ENCODE results near the gene BAIAP2L2. TPM values are rescaled to one million over a fixed set of nuclear protein-coding genes. Genes with fewer than 3 reads are reported as not detected.

The BAIAP2L2 gene
- total and polyA plus RNA-seq, 12 donors: 0.09 to 6.0 (median 0.55) TPM; not detected in 1

DNA sequence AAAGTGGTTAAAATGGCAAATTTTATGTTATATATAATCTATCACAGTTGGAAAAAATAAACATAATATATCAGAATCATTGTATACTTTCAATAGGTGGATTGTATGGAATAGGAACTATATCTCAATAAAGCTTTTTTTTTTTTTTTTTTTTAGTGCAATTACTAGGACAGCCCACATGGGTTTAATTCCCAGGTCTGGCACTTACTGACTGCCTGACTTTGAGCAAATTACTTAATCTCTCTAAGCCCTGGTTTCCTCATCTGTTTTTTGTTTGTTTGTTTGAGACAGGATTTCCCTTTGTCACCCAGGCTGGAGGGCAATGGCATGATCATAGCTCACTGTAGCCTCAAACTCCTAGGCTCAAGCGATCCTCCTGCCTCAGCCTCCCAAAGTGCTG, 26.1 kb upstream of the BAIAP2L2 start:
- no peaks in the 10 kb centered on the region for H3K9me3 ChIP-seq (replicated peaks in 1 of 3)
- DNase-seq: no peak
- WGBS, 4 donors: 95 to 100% (median 98%) methylated on average over 1 of the region's 1 CpG
- TF ChIP-seq POLR2A (IDR thresholded peaks at IDR 0.05) (no peak), CTCF (IDR thresholded peaks at IDR 0.05) (no peak)
- H3K27ac ChIP-seq: no peak overlapping the region
- H3K4me3 ChIP-seq: no peak overlapping the region
- no peaks in the 10 kb centered on the region for H3K27me3 ChIP-seq
- H3K36me3 ChIP-seq (replicated peaks in 1 of 2): peaks cover 0 to 7% of the 10 kb centered on the region in 2 donors
- no peaks in the 10 kb centered on the region for H3K4me1 ChIP-seq (replicated peaks in 1 of 2)
- intact Hi-C loops (cut with DNase I): no loop called here

- peaks cover 0 to 7% of the 10 kb centered on the region in 2 donors for H3K36me3 ChIP-seq (replicated peaks in 1 of 2)
- intact Hi-C loops (cut with DNase I): no loop called here
- 41 to 84% (median 74%) methylated on average over 1 to 4 of the region's 4 CpGs for WGBS, 4 donors
Observed at GRCh38 chr22:38135133-38135706, 24.7 kb upstream of the BAIAP2L2 start.

DNA sequence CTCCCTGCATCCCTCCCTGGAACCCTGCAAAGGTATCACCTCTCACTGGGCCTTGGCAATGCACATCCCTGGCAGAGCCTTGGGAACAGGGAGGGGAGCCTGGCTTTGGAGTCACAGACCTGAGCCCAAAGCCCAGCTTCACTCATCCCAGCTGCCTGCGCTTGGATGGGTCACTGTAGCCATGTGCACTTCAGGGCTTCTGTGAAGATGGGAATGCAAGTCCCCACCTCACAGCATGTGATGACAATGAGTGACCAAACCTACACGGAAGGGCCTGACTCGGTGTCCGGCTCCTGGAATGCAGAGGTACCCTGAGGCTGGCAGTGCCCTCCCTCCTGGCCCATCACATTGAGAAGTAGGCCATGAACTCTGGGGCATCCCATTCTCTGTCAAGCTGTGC, 22.8 kb upstream of the BAIAP2L2 start:
- intact Hi-C loops (cut with DNase I): no loop called here
- no peak for DNase-seq
- no peak overlapping the region for H3K4me3 ChIP-seq
- no peaks in the 10 kb centered on the region for H3K4me1 ChIP-seq (replicated peaks in 1 of 2)
- TF ChIP-seq POLR2A (IDR thresholded peaks at IDR 0.05): no peak
- TF ChIP-seq CTCF (IDR thresholded peaks at IDR 0.05): no peak
- no peak overlapping the region for H3K27ac ChIP-seq
- 93 to 100% methylated on average over 4 of the region's 4 CpGs; no CpG with 5 or more reads in 2 of the 4 donors for WGBS, 4 donors
- H3K36me3 ChIP-seq (replicated peaks in 1 of 2): peaks cover 0 to 7% of the 10 kb centered on the region in 2 donors
- H3K27me3 ChIP-seq: no peaks in the 10 kb centered on the region
- H3K9me3 ChIP-seq (replicated peaks in 1 of 3): no peaks in the 10 kb centered on the region

More at GRCh38 chr22:38135133-38135706, 24.7 kb upstream of the BAIAP2L2 start:
- TF ChIP-seq CTCF (IDR thresholded peaks at IDR 0.05): no peak
- TF ChIP-seq POLR2A (IDR thresholded peaks at IDR 0.05): no peak
- Histone ChIP-seq H3K27ac (no peak overlapping the region), H3K27me3 (no peaks in the 10 kb centered on the region), H3K4me1 (replicated peaks in 1 of 2) (no peaks in the 10 kb centered on the region), H3K9me3 (replicated peaks in 1 of 3) (no peaks in the 10 kb centered on the region), H3K4me3 (no peak overlapping the region)
- DNase-seq: peak in 4 of 7 donors; percentile 35 to 50 (median 44)

DNA sequence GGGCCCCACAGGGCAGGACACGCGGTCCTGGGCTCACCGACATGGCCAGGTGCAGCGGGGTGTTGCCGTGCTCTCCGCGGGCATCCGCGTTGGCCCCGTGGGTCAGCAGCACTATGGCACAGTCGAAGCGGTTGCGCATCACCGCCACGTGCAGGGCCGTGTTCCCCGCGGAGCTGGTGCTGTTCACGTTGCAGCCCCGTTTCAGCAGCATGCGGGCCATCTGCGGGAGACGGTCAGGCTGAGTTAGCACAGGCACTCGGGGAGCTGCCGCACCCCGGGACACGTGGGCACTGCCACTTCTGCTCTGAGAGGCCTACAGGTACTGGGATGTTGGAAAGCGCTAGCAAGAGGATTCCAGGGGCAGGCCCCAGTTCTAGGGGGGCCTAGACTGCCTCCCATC, 22.3 kb upstream of the BAIAP2L2 start:
- Histone ChIP-seq H3K4me1 (replicated peaks in 1 of 2) (no peaks in the 10 kb centered on the region), H3K9me3 (replicated peaks in 1 of 3) (no peaks in the 10 kb centered on the region), H3K27me3 (no peaks in the 10 kb centered on the region), H3K4me3 (no peak overlapping the region), H3K27ac (no peak overlapping the region), H3K36me3 (replicated peaks in 1 of 2) (peaks cover 0 to 7% of the 10 kb centered on the region in 2 donors)
- intact Hi-C loops (cut with DNase I): no loop called here
- DNase-seq: peak in 1 of 7 donors; percentile 0
- TF ChIP-seq CTCF (IDR thresholded peaks at IDR 0.05): no peak
- TF ChIP-seq POLR2A (IDR thresholded peaks at IDR 0.05): no peak
- WGBS, 4 donors: 90 to 96% (median 96%) methylated on average over 2 to 28 of the region's 28 CpGs
